Right lobe of liver (tissue), 6 donors: ENCODE results near the gene STX8. TPM values are rescaled to one million over a fixed set of nuclear protein-coding genes. Genes with fewer than 3 reads are reported as not detected.

Experiments
- ATAC-seq, 4 donors: fragments of 200-7000 bp; cut with Tn5 transposase; one replicate each; pipeline ENCODE4 v1.9.1; 2020; ENCODE audit warnings: mild to moderate bottlenecking in 4 of 4, moderate library complexity in 4 of 4
- DNase-seq, 3 donors: peaks; one replicate each; pipeline ENCODE4 v3.0.0-alpha.2; 2020
- H3K27ac ChIP-seq, 3 donors: fragments of 200-600 bp; one replicate each; pipeline ENCODE4 v1.8.0; 2022
- H3K27me3 ChIP-seq, 2 donors: fragments of 200-600 bp; one replicate each; pipeline ENCODE4 v1.8.0; 2022
- H3K36me3 ChIP-seq, 4 donors: fragments of 200-600 bp; sonication (generic) in 1 of 4; one replicate each; pipeline versions ENCODE4 v1.5.1 to v1.8.0; 2017 to 2022; ENCODE audit warnings: control low read depth in 1 of 4
- H3K4me1 ChIP-seq, 4 donors: fragments of 200-600 bp; sonication (generic) in 1 of 4; one replicate each; pipeline versions ENCODE4 v1.5.1 to v1.8.0; 2017 to 2022; ENCODE audit warnings: control low read depth in 1 of 4
- H3K4me3 ChIP-seq, 3 donors: fragments of 200-600 bp; one replicate each; pipeline ENCODE4 v1.8.0; 2022
- H3K9me3 ChIP-seq, 4 donors: fragments of 200-600 bp; sonication (generic) in 1 of 4; one replicate each; pipeline versions ENCODE4 v1.5.1 to v1.8.0; 2017 to 2022; ENCODE audit warnings: control low read depth in 1 of 4
- POLR2A ChIP-seq: fragments of 450-650 bp; IDR thresholded peaks from one replicate; pipeline ENCODE4 v1.6.1; 2017; ENCODE audit warnings: antibody characterized with exemption, mild to moderate bottlenecking
- WGBS: methylation state at CpG from one replicate; pipeline ENCODE4 v1.1.6; 2018; ENCODE audit warnings: low coverage, low lambda C conversion rate; ENCODE audit not compliant: insufficient coverage; ENCODE audit errors: missing lambda C conversion rate; 5-methylcytosine and 5-hydroxymethylcytosine counted together
- intact Hi-C, 2 donors: fragments of 100-400 bp; cut with DNase I; formaldehyde crosslinking; loops; one replicate each; pipeline versions ENCODE4 v1.11.2 to v1.14.1; 2022
- long read RNA-seq: library from polyadenylated mRNA; unstranded; transcript quantifications from one replicate; pipeline ENCODE4 v2.0.0, GENCODE V29; 2019
- total RNA-seq, 6 experiments: library from RNA; depleted of rRNA in 2 of 6; stranded (reverse); fragments of >200 nt in 2 of 6; fragmentation: NEBNext Ultra II Directional in 3 of 6; extraction: Animal tissue kit (Norgen Biotek cat#: 25700) in 3 of 6; gene quantifications; one replicate each; pipeline versions ENCODE4 v1.1.0 to v1.2.4, GENCODE V29; 2016 to 2023
- TF ChIP-seq, protein P1 (sequence below), 4 donors: fragments of 200-600 bp in 3 of 4; fragments of 450-650 bp in 1 of 4; IDR thresholded peaks; one replicate each; pipeline versions ENCODE4 v1.5.1 to v1.8.0; 2016 to 2022; ENCODE audit warnings: antibody characterized with exemption in 4 of 4, mild to moderate bottlenecking in 2 of 4
- donor health status: DM: no; HTN: yes; CAD: no.
- donor health status: DM: no; HTN: no; CAD: no.
- donor health status: DM: no; HTN: no; CAD: no.
- donor health status: DM: no; HTN: yes; CAD: no.
- donor health status: DM: no; HTN: yes; CAD: no.

STX8 gene, protein sequence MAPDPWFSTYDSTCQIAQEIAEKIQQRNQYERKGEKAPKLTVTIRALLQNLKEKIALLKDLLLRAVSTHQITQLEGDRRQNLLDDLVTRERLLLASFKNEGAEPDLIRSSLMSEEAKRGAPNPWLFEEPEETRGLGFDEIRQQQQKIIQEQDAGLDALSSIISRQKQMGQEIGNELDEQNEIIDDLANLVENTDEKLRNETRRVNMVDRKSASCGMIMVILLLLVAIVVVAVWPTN
- 10 to 100 TPM; 20.6 to 35.3 (median 27.7) TPM for total RNA-seq
- long read RNA-seq, transcript STX8-201 (8 exons, 1,246 nt), result major isoform, 11 of 13 reads
- long read RNA-seq, partial matches to known transcripts, result 2 of 13 reads
- long read RNA-seq, other reads (novel, unspliced or antisense), result 0 of 13 reads

DNA sequence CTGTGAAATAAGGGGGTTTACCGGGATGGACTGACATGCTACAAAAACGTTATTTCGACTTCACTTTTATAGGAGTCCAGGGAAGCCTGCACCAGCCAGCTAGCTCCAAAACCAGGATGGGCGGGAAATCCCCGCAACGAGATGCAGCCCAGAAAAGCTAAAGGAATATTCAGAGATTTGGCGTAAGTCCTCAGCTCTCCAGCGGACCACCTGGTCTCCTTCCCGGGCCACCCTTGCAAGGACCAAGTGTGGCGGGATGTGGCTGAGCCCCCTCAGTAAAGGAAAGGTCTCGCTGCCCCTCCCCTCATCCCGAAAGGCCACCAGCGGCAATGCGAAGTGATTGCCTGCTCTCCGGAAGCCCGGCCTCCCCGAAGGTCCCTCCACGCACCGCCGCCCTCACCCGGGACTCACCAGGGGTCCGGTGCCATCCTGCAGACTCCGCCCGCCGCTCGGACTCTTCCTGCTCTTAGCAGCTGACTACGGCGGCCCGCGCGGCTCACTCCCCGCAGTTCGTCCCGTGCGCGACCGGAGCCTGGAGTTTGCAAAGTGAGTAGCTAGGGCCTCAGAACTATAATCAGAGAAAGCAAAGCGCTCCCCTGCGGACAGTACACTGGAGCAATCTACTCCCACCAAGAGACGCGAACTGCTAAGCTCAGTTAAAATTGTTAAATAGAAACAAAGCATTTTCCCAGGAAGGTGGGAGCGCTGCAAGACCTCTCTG, at the start of gene STX8:
Gene STX8, minus strand, starts transcription at position 440 of the 721 bp plus-strand sequence. Its CDS starts 12 bp downstream, at position 428.
- intact Hi-C loops, result loop anchor here in 1 of 2 donors (10.0 kb wide), 1 partner anchor 99 kb away; no protein-coding TSS in a partner anchor
- no peaks in the 10 kb centered on the region for H3K9me3 ChIP-seq
- WGBS, result under 1% methylated on average over 26 of the region's 42 CpGs
- peaks cover 0 to 2% (median 0%) of the 10 kb centered on the region in 4 donors for H3K36me3 ChIP-seq
- peaks cover 0 to 17% (median 5%) of the 10 kb centered on the region in 4 donors for H3K4me1 ChIP-seq
- DNase-seq (peak; percentile 95 to 96 (median 95)), ATAC-seq (peak; percentile 94 to 97 (median 96))
- H3K4me3 ChIP-seq, result peak within 1 kb of the TSS; percentile 75 to 93 (median 82)
- TF ChIP-seq POLR2A, result peak; percentile 53
- TF ChIP-seq, protein P1, sequence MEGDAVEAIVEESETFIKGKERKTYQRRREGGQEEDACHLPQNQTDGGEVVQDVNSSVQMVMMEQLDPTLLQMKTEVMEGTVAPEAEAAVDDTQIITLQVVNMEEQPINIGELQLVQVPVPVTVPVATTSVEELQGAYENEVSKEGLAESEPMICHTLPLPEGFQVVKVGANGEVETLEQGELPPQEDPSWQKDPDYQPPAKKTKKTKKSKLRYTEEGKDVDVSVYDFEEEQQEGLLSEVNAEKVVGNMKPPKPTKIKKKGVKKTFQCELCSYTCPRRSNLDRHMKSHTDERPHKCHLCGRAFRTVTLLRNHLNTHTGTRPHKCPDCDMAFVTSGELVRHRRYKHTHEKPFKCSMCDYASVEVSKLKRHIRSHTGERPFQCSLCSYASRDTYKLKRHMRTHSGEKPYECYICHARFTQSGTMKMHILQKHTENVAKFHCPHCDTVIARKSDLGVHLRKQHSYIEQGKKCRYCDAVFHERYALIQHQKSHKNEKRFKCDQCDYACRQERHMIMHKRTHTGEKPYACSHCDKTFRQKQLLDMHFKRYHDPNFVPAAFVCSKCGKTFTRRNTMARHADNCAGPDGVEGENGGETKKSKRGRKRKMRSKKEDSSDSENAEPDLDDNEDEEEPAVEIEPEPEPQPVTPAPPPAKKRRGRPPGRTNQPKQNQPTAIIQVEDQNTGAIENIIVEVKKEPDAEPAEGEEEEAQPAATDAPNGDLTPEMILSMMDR (IDR thresholded peaks at IDR 0.05), result peak in 1 of 4 donors; percentile 7
- peak within 1 kb of the TSS in 1 of 3 donors; percentile 27 for H3K27ac ChIP-seq
- no peaks in the 10 kb centered on the region for H3K27me3 ChIP-seq

DNA sequence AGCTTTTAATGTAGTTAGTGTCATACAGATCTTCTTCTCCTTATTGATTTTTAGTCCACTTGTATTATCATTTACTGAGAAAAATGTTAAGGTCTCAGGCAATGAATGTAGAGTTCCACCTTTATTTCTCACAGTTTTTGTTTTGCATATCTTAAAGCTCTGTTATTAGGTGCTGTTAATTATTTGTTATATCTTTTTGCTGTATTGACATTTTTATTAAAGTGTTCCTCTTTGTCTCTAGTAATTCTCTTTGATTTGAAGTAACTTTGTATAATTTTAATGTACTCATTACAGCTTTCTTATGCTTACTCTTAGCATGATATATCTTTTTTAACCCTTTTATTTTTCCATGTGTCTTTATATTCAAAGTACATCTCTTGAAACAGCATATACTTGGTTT, 47.3 kb upstream of the STX8 start:
- ATAC-seq, result no peak

DNA sequence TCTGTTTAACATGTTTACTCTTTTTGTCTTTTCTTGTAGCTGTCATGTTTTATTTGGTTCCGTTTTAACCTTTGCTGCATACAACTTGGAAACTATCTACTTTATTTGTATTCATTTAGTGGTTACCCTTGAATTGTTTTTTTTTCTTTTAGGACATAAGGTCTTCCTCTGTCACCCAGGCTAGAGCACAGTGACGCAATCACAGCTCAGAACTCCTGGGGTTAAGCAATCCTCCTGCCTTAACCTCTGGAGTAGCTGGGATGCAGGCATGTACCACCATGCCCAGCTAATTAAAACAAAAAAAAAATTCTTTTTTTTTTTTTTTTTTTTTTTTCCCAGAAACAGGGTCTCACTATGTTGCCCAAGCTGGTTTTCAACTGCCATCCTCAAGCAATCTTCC, 39.9 kb upstream of the STX8 start:
- Histone ChIP-seq H3K27ac (no peak overlapping the region), H3K27me3 (no peaks in the 10 kb centered on the region), H3K4me3 (no peak overlapping the region), H3K9me3 (no peaks in the 10 kb centered on the region), H3K4me1 (no peaks in the 10 kb centered on the region), H3K36me3 (no peaks in the 10 kb centered on the region)
- intact Hi-C loops, result no loop called here
- ATAC-seq, result peak in 1 of 4 donors; percentile 65
- DNase-seq, result no peak
- TF ChIP-seq POLR2A, result no peak
- TF ChIP-seq, protein P1 (IDR thresholded peaks at IDR 0.05), result no peak
- 17% methylated on average over 2 of the region's 2 CpGs for WGBS

More for the DNA sequence above, 47.3 kb upstream of the STX8 start:
- H3K27me3 ChIP-seq, result no peaks in the 10 kb centered on the region
- no peaks in the 10 kb centered on the region for H3K36me3 ChIP-seq
- intact Hi-C loops, result no loop called here
- no peaks in the 10 kb centered on the region for H3K4me1 ChIP-seq
- no peak overlapping the region for H3K4me3 ChIP-seq
- no peak for DNase-seq
- no peak overlapping the region for H3K27ac ChIP-seq
- H3K9me3 ChIP-seq, result no peaks in the 10 kb centered on the region
- no peak for TF ChIP-seq POLR2A
- TF ChIP-seq, protein P1 (IDR thresholded peaks at IDR 0.05), result no peak

DNA sequence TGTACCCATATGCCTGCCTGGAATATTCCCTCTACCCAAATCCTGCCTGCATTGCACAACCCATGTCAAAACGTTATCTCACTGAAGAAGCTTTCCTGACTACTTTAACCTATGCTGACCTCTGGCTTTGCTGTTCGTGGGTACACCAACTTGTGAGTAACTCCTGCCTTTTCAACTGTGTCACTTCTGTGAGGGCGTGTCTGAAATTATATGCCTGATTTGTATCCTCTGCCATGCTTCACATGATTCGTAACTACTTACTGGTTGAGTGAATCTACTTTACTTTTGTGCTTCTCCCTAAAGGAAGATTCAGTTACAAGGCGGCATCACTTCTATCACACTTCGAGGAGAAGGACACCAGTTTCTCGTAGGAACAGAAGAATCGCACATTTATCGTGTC, 36.4 kb upstream of the STX8 start:
- Histone ChIP-seq H3K27ac (no peak overlapping the region), H3K36me3 (no peaks in the 10 kb centered on the region), H3K9me3 (no peaks in the 10 kb centered on the region), H3K4me1 (no peaks in the 10 kb centered on the region), H3K27me3 (no peaks in the 10 kb centered on the region), H3K4me3 (no peak overlapping the region)
- 51% methylated on average over 9 of the region's 9 CpGs for WGBS
- intact Hi-C loops, result no loop called here
- no peak for TF ChIP-seq POLR2A
- TF ChIP-seq, protein P1 (IDR thresholded peaks at IDR 0.05), result no peak
- DNase-seq, result no peak
- no peak for ATAC-seq
